ELR (cell line): Measurements from ENCODE around the gene KCNK5.

Experiments
- DNase-seq: peaks from one replicate; pipeline ENCODE4 v3.0.0-alpha.2; 2015; ENCODE audit warnings: low read depth

Gene KCNK5

GRCh38 chr6:39215640-39216158 is 13.6 kb downstream of the KCNK5 start:
- DNase-seq = no peak

GRCh38 chr6:39214846-39215639 is 14.2 kb downstream of the KCNK5 start:
- DNase-seq = no peak

- DNase-seq = no peak
These were observed 15.0 kb downstream of the KCNK5 start for GRCh38 chr6:39214120-39214813.

- no peak for DNase-seq
These were observed 15.9 kb downstream of the KCNK5 start for GRCh38 chr6:39213195-39213920.

- no peak for DNase-seq
These were observed 18.1 kb downstream of the KCNK5 start for GRCh38 chr6:39211183-39211582.

GRCh38 chr6:39210450-39210849 is 18.8 kb downstream of the KCNK5 start:
- no peak for DNase-seq

GRCh38 chr6:39209911-39210310 is 19.4 kb downstream of the KCNK5 start:
- no peak for DNase-seq

GRCh38 chr6:39209360-39209811 is 19.9 kb downstream of the KCNK5 start:
- DNase-seq = no peak

- DNase-seq = no peak
These were observed 21.0 kb downstream of the KCNK5 start for GRCh38 chr6:39208223-39208739.

GRCh38 chr6:39207416-39208222 is 21.7 kb downstream of the KCNK5 start:
- DNase-seq = no peak

GRCh38 chr6:39206250-39206721 is 23.0 kb downstream of the KCNK5 start:
- no peak for DNase-seq

- DNase-seq = no peak
These were observed 24.5 kb downstream of the KCNK5 start for GRCh38 chr6:39204646-39205244.

- no peak for DNase-seq
These were observed 25.1 kb downstream of the KCNK5 start for GRCh38 chr6:39204160-39204495.

- no peak for DNase-seq
These were observed 25.7 kb downstream of the KCNK5 start for GRCh38 chr6:39203436-39204159.

- no peak for DNase-seq
These were observed 27.1 kb downstream of the KCNK5 start for GRCh38 chr6:39202166-39202565.

- no peak for DNase-seq
These were observed 28.7 kb downstream of the KCNK5 start for GRCh38 chr6:39200498-39201020.

GRCh38 chr6:39199976-39200375 is 29.3 kb downstream of the KCNK5 start:
- DNase-seq = no peak

GRCh38 chr6:39199231-39199940 is 29.9 kb downstream of the KCNK5 start:
- no peak for DNase-seq

GRCh38 chr6:39198528-39198927 is 30.7 kb downstream of the KCNK5 start:
- DNase-seq = no peak
